GM12878 (cell line): ENCODE results near the gene ACYP1. TPM values are rescaled to one million over a fixed set of nuclear protein-coding genes. Genes with fewer than 3 reads are reported as not detected.
A peak's percentile ranks its signal among the peaks of the same experiment; 100 is the strongest.

Experiments
- EED ChIP-seq: sonication (generic); IDR thresholded peaks from 2 replicates; pipeline ENCODE4 v1.6.1; 2016; ENCODE audit warnings: antibody characterized with exemption, low read depth
- IKZF2 ChIP-seq, 2 experiments: fragments of 450-650 bp; IDR thresholded peaks; 2 replicates each; pipeline ENCODE4 v1.6.1; 2017; ENCODE audit warnings: mild to moderate bottlenecking in 2 of 2, moderate library complexity in 2 of 2
- KDM1A ChIP-seq: fragments of 200-600 bp; sonication (generic); IDR thresholded peaks from 2 replicates; pipeline ENCODE4 v1.6.1; 2016; ENCODE audit warnings: borderline replicate concordance
- NR2C1 ChIP-seq: fragments of 450-650 bp; IDR thresholded peaks from 2 replicates; pipeline ENCODE4 v1.6.1; 2017; ENCODE audit warnings: antibody characterized with exemption, mild to moderate bottlenecking, moderate library complexity
- POLR2A ChIP-seq: IDR thresholded peaks from 2 replicates; pipeline ENCODE4 v1.6.1; 2011; ENCODE audit warnings: low read depth, mild to moderate bottlenecking, low read length
- POLR2AphosphoS5 ChIP-seq: IDR thresholded peaks from 2 replicates; pipeline ENCODE4 v1.6.1; 2011; ENCODE audit warnings: mild to moderate bottlenecking, low read length, inconsistent platforms
- RUNX3 ChIP-seq: IDR thresholded peaks from 2 replicates; pipeline ENCODE4 v1.6.1; 2012; ENCODE audit warnings: low read length, inconsistent platforms
- SRF ChIP-seq, 2 experiments: IDR thresholded peaks; 2 replicates each; pipeline ENCODE4 v1.6.1; 2011; ENCODE audit warnings: low read depth in 2 of 2, low read length in 2 of 2, mild to moderate bottlenecking in 1 of 2, moderate library complexity in 1 of 2
- ZNF217 ChIP-seq: fragments of 450-650 bp; IDR thresholded peaks from 2 replicates; pipeline ENCODE4 v1.6.1; 2017; ENCODE audit warnings: antibody characterized with exemption, mild to moderate bottlenecking
- ZNF274 ChIP-seq: IDR thresholded peaks from one replicate; pipeline ENCODE4 v1.8.0; 2011; ENCODE audit not compliant: insufficient read length, insufficient read depth
- polyA plus RNA-seq, 11 experiments: library from polyadenylated mRNA; depleted of rRNA in 4 of 11; unstranded in 6 of 11; stranded (reverse) in 5 of 11; fragments of >200 nt; fragmentation: Nextera tagmentation in 4 of 11; fragmentation: Illumina TruSeq in 1 of 11; extraction: Ambion mirVana in 4 of 11; extraction: Trizol in 1 of 11; gene quantifications; 1 replicate in 1 of 11; 2 replicates in 10 of 11; pipeline versions ENCODE4 v1.2.1 to v1.2.3, GENCODE V29; 2011 to 2016; ENCODE audit warnings: inconsistent platforms in 2 of 11, missing spikeins in 2 of 11, low read depth in 1 of 11
- total RNA-seq, 4 experiments: library from RNA; depleted of rRNA in 3 of 4; stranded (reverse); fragments of >200 nt in 3 of 4; fragmentation: Illumina TruSeq in 1 of 4; extraction: Trizol in 1 of 4; gene quantifications; 2 replicates each; pipeline versions ENCODE4 v1.2.1 to v1.2.3, GENCODE V29; 2013 to 2021
- TF ChIP-seq, protein P1 (sequence below): IDR thresholded peaks from 2 replicates; pipeline ENCODE4 v1.6.1; 2012; ENCODE audit warnings: low read depth, low read length, improper control_type of control experiment
- TF ChIP-seq, protein P2 (sequence below): fragments of 450-650 bp; IDR thresholded peaks from 2 replicates; pipeline ENCODE4 v1.6.1; 2018; ENCODE audit warnings: borderline replicate concordance, mild to moderate bottlenecking; ENCODE audit not compliant: partially characterized antibody
- TF ChIP-seq, protein P3 (sequence below): fragments of 450-650 bp; IDR thresholded peaks from 2 replicates; pipeline ENCODE4 v1.6.1; 2017; ENCODE audit warnings: mild to moderate bottlenecking, moderate library complexity
- TF ChIP-seq, protein P4 (sequence below): fragments of 450-650 bp; IDR thresholded peaks from 2 replicates; pipeline ENCODE4 v1.6.1; 2016; ENCODE audit warnings: mild to moderate bottlenecking
- TF ChIP-seq, protein P5 (sequence below): IDR thresholded peaks from 2 replicates; pipeline ENCODE4 v1.6.1; 2011; ENCODE audit warnings: low read depth, mild to moderate bottlenecking, low read length, moderate library complexity, borderline replicate concordance; ENCODE audit errors: extremely low read depth
- TF ChIP-seq, protein P6 (sequence below): fragments of 450-650 bp; IDR thresholded peaks from 2 replicates; pipeline ENCODE4 v1.6.1; 2016; ENCODE audit warnings: mild to moderate bottlenecking
- TF ChIP-seq, protein P7 (sequence below): fragments of 450-650 bp; IDR thresholded peaks from 2 replicates; pipeline ENCODE4 v1.6.1; 2017; ENCODE audit warnings: low read depth, mild to moderate bottlenecking, moderate library complexity

ACYP1 gene
- total and polyA plus RNA-seq, 10 of the 15 experiments (the other 5 are each of a cell fraction or from before 2014, with no cell fraction given): 18.2 to 52.6 (median 43.5) TPM

DNA sequence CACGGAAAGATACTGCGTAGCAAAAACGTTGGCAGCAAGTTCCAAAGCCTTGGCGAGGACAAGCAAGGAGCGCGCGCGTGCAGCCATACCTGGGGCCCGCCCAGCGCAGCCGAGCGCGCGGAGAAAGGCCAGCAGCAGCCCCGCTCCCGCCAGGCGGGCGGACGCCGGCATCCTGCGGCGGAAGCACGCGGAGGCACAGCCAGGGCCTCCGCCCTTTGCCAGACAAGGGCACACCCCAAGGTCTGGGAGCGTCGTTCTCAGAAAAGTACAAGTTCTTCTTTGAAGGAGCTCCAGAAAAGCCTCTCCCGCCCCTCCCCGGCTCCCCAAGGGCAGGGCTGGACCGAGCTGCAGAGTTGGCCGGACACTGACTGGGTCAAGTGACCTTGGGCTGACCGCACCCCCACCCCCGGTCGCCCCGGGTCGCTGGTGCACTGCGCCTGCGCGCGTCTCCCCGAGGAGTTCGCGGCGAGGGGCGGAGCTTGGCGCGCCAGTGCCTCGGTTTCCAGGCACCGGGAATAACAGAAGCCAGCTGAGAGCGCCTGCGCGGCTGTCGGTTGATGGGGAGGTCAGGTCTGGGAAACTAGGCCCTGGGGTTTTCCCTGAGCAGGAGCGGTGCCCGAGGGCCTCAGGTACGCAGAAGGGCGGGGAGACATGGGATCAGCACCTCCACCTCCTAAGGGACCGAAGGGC is 5.4 kb upstream of the ACYP1 start, which contains the start of gene ZC2HC1C (continued):
- TF ChIP-seq, protein P1, sequence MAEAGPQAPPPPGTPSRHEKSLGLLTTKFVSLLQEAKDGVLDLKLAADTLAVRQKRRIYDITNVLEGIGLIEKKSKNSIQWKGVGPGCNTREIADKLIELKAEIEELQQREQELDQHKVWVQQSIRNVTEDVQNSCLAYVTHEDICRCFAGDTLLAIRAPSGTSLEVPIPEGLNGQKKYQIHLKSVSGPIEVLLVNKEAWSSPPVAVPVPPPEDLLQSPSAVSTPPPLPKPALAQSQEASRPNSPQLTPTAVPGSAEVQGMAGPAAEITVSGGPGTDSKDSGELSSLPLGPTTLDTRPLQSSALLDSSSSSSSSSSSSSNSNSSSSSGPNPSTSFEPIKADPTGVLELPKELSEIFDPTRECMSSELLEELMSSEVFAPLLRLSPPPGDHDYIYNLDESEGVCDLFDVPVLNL: no peak
- peak; percentile 29 to 45; a peak in 2 of 4 replicates for TF ChIP-seq IKZF2 (IDR thresholded peaks at IDR 0.05)
- TF ChIP-seq, protein P2, sequence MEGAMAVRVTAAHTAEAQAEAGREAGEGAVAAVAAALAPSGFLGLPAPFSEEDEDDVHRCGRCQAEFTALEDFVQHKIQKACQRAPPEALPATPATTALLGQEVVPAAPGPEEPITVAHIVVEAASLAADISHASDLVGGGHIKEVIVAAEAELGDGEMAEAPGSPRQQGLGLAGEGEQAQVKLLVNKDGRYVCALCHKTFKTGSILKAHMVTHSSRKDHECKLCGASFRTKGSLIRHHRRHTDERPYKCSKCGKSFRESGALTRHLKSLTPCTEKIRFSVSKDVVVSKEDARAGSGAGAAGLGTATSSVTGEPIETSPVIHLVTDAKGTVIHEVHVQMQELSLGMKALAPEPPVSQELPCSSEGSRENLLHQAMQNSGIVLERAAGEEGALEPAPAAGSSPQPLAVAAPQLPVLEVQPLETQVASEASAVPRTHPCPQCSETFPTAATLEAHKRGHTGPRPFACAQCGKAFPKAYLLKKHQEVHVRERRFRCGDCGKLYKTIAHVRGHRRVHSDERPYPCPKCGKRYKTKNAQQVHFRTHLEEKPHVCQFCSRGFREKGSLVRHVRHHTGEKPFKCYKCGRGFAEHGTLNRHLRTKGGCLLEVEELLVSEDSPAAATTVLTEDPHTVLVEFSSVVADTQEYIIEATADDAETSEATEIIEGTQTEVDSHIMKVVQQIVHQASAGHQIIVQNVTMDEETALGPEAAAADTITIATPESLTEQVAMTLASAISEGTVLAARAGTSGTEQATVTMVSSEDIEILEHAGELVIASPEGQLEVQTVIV: no peak
- no peak for TF ChIP-seq SRF (IDR thresholded peaks at IDR 0.05; ENCODE audit: low read depth in 2 of 2, low read length in 2 of 2)
- TF ChIP-seq RUNX3: peak; percentile 63
- no peak for TF ChIP-seq ZNF274
- TF ChIP-seq, protein P3, sequence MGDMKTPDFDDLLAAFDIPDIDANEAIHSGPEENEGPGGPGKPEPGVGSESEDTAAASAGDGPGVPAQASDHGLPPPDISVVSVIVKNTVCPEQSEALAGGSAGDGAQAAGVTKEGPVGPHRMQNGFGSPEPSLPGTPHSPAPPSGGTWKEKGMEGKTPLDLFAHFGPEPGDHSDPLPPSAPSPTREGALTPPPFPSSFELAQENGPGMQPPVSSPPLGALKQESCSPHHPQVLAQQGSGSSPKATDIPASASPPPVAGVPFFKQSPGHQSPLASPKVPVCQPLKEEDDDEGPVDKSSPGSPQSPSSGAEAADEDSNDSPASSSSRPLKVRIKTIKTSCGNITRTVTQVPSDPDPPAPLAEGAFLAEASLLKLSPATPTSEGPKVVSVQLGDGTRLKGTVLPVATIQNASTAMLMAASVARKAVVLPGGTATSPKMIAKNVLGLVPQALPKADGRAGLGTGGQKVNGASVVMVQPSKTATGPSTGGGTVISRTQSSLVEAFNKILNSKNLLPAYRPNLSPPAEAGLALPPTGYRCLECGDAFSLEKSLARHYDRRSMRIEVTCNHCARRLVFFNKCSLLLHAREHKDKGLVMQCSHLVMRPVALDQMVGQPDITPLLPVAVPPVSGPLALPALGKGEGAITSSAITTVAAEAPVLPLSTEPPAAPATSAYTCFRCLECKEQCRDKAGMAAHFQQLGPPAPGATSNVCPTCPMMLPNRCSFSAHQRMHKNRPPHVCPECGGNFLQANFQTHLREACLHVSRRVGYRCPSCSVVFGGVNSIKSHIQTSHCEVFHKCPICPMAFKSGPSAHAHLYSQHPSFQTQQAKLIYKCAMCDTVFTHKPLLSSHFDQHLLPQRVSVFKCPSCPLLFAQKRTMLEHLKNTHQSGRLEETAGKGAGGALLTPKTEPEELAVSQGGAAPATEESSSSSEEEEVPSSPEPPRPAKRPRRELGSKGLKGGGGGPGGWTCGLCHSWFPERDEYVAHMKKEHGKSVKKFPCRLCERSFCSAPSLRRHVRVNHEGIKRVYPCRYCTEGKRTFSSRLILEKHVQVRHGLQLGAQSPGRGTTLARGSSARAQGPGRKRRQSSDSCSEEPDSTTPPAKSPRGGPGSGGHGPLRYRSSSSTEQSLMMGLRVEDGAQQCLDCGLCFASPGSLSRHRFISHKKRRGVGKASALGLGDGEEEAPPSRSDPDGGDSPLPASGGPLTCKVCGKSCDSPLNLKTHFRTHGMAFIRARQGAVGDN: peak; percentile 88
- TF ChIP-seq POLR2A: peak; percentile 69
- peak; percentile 32; the same call in 1 of the 2 replicates for TF ChIP-seq POLR2AphosphoS5
- TF ChIP-seq, protein P4, sequence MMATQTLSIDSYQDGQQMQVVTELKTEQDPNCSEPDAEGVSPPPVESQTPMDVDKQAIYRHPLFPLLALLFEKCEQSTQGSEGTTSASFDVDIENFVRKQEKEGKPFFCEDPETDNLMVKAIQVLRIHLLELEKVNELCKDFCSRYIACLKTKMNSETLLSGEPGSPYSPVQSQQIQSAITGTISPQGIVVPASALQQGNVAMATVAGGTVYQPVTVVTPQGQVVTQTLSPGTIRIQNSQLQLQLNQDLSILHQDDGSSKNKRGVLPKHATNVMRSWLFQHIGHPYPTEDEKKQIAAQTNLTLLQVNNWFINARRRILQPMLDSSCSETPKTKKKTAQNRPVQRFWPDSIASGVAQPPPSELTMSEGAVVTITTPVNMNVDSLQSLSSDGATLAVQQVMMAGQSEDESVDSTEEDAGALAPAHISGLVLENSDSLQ: peak; percentile 12; the same call in 1 of the 2 replicates
- TF ChIP-seq, protein P5, sequence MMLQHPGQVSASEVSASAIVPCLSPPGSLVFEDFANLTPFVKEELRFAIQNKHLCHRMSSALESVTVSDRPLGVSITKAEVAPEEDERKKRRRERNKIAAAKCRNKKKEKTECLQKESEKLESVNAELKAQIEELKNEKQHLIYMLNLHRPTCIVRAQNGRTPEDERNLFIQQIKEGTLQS: no peak
- peak; percentile 78 for TF ChIP-seq NR2C1
- TF ChIP-seq, protein P6, sequence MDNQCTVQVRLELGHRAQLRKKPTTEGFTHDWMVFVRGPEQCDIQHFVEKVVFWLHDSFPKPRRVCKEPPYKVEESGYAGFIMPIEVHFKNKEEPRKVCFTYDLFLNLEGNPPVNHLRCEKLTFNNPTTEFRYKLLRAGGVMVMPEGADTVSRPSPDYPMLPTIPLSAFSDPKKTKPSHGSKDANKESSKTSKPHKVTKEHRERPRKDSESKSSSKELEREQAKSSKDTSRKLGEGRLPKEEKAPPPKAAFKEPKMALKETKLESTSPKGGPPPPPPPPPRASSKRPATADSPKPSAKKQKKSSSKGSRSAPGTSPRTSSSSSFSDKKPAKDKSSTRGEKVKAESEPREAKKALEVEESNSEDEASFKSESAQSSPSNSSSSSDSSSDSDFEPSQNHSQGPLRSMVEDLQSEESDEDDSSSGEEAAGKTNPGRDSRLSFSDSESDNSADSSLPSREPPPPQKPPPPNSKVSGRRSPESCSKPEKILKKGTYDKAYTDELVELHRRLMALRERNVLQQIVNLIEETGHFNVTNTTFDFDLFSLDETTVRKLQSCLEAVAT: no peak
- TF ChIP-seq EED: 0 out of 2 replicates have a peak, but pooled peaks have one; percentile 15
- TF ChIP-seq KDM1A: no peak
- no peak for TF ChIP-seq ZNF217
- TF ChIP-seq, protein P7, sequence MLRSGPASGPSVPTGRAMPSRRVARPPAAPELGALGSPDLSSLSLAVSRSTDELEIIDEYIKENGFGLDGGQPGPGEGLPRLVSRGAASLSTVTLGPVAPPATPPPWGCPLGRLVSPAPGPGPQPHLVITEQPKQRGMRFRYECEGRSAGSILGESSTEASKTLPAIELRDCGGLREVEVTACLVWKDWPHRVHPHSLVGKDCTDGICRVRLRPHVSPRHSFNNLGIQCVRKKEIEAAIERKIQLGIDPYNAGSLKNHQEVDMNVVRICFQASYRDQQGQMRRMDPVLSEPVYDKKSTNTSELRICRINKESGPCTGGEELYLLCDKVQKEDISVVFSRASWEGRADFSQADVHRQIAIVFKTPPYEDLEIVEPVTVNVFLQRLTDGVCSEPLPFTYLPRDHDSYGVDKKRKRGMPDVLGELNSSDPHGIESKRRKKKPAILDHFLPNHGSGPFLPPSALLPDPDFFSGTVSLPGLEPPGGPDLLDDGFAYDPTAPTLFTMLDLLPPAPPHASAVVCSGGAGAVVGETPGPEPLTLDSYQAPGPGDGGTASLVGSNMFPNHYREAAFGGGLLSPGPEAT: no peak
